Activated T-helper 1 cell treated with anti-CD3 and anti-CD28 coated beads, Interleukin-2, amount 50 U/mL, for 16 hours (primary cell): ENCODE measurements around the gene PRPH2.
"Not testable (repeated sequence)": the region's sequence is repeated elsewhere in the genome, so short reads cannot be mapped to it uniquely, and the experiment has no call there.

Source experiments
- DNase-seq, 2 donors: peaks; one replicate each; pipeline ENCODE4 v3.0.0-alpha.2; 2020; ENCODE audit warnings: low read depth in 1 of 2, low spot score in 1 of 2

Gene PRPH2

GRCh38 chr6:42702200-42702599 is 20.2 kb downstream of the PRPH2 start:
- DNase-seq = no peak

- DNase-seq = no peak
Measured at GRCh38 chr6:42698217-42698616, 24.2 kb downstream of the PRPH2 start.

- no peak for DNase-seq
Measured at GRCh38 chr6:42697268-42697655, 25.1 kb downstream of the PRPH2 start.

- no peak for DNase-seq
Measured at GRCh38 chr6:42696526-42697267, 25.7 kb downstream of the PRPH2 start.

- no peak for DNase-seq
Measured at GRCh38 chr6:42694586-42694985, 27.8 kb downstream of the PRPH2 start.

- no peak for DNase-seq
Measured at GRCh38 chr6:42693725-42694323, 28.6 kb downstream of the PRPH2 start.

- DNase-seq = no peak
Measured at GRCh38 chr6:42692137-42692911, 30.1 kb downstream of the PRPH2 start.

GRCh38 chr6:42690872-42691271 is 31.5 kb downstream of the PRPH2 start:
- no peak for DNase-seq

- no peak for DNase-seq
Measured at GRCh38 chr6:42690151-42690702, 32.2 kb downstream of the PRPH2 start.

GRCh38 chr6:42689371-42689770 is 33.0 kb downstream of the PRPH2 start:
- no peak for DNase-seq

- no peak for DNase-seq
Measured at GRCh38 chr6:42688281-42688680, 34.1 kb downstream of the PRPH2 start.

GRCh38 chr6:42679358-42679757 is 43.0 kb downstream of the PRPH2 start:
- no peak for DNase-seq

GRCh38 chr6:42674780-42675179 is 47.6 kb downstream of the PRPH2 start:
- no peak for DNase-seq

GRCh38 chr6:42674368-42674767 is 48.0 kb downstream of the PRPH2 start:
- DNase-seq = not testable (repeated sequence)

GRCh38 chr6:42664718-42665117 is 57.7 kb downstream of the PRPH2 start:
- DNase-seq = no peak

GRCh38 chr6:42661540-42662153 is 60.8 kb downstream of the PRPH2 start:
- DNase-seq = peak; percentile 73 to 79

GRCh38 chr6:42659806-42660205 is 62.6 kb downstream of the PRPH2 start:
- DNase-seq = no peak

GRCh38 chr6:42653851-42654250 is 68.5 kb downstream of the PRPH2 start:
- no peak for DNase-seq

- DNase-seq = no peak
Measured at GRCh38 chr6:42652024-42652746, 70.2 kb downstream of the PRPH2 start.
